NT2/D1 (cell line): ENCODE measurements around the gene NIPAL1.
A peak's percentile ranks its signal among the peaks of the same experiment; 100 is the strongest.
"Not testable (repeated sequence)": the region's sequence is repeated elsewhere in the genome, so short reads cannot be mapped to it uniquely, and the experiment has no call there.

Source experiments
- DNase-seq: peaks from one replicate; pipeline ENCODE4 v3.0.0-alpha.2; 2011; ENCODE audit warnings: low read depth, low spot score
- H3K27me3 ChIP-seq: 2 replicates; pipeline ENCODE4 v1.6.0; 2011; ENCODE audit warnings: mild to moderate bottlenecking; ENCODE audit not compliant: insufficient read length, insufficient read depth
- H3K36me3 ChIP-seq: 2 replicates; pipeline ENCODE4 v1.6.1; 2011; ENCODE audit warnings: mild to moderate bottlenecking, low read length, mixed read lengths; ENCODE audit not compliant: insufficient read depth, insufficient read length
- H3K4me1 ChIP-seq: 2 replicates; pipeline ENCODE4 v1.5.1; 2011; ENCODE audit not compliant: insufficient read depth, insufficient read length
- H3K4me3 ChIP-seq: 2 replicates; pipeline ENCODE4 v1.5.1; 2011; ENCODE audit warnings: low read depth; ENCODE audit not compliant: insufficient read length
- H3K9ac ChIP-seq: 2 replicates; pipeline ENCODE4 v1.6.0; 2011; ENCODE audit warnings: low read depth; ENCODE audit not compliant: insufficient read length
- H3K9me3 ChIP-seq: 2 replicates; pipeline ENCODE4 v1.5.1; 2011; ENCODE audit warnings: mild to moderate bottlenecking, low read length; ENCODE audit not compliant: insufficient read depth
- SUZ12 ChIP-seq: IDR thresholded peaks from 2 replicates; pipeline ENCODE4 v1.6.1; 2011; ENCODE audit not compliant: insufficient read length, insufficient read depth; ENCODE audit errors: extremely low read depth
- YY1 ChIP-seq: IDR thresholded peaks from 2 replicates; pipeline ENCODE4 v1.6.1; 2011; ENCODE audit not compliant: insufficient read length, insufficient read depth
- ZNF274 ChIP-seq: IDR thresholded peaks from 2 replicates; pipeline ENCODE4 v1.6.1; 2011; ENCODE audit warnings: mild to moderate bottlenecking, low read depth, low read length

NIPAL1 gene

DNA sequence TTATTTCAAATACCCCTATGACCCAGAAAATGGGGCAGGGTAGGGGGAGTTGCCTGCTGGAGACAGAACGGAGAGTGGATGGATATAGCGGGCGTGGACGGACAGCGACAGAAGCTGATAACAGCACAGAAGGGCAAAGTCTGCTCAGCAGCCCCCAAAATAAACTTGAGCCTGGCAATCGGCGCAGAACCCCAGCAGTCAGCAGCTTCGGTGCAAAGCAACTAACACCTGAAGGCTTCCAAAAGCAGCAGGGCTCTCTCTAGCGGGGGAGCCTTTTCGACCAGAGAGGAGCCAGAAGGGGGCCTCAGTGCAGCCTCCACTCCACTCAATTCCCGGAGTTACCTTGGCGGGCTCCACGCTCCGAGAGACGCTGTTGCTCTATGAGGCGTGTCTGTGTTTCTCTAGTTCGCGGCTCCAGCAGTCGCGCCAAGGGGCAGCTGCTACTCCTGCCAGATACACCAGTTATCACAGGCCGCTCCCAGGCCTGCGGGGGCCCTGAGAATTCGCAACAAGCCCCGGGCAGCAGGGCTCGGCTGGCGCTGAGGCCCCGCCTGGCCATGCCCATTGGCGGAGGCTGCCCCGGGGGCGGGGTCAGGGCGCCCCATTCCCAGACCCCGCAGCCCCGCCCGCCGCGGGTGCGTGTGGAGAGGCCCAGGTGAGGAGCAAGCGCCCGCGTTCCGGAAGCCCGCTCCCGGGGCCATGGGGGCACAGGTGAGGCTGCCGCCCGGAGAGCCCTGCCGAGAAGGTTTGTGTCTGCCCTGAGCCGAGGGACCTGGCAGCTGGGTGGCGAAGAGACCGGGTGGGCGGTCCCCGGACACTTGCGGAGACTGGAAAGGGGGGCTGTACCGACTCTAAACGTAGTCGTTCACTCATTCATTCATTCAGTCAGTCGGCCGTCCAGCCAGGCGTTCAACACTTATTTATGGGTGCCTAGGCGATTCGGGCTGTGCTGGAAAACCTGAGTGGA, at the start of gene NIPAL1, which contains the start of gene CNGA1:
Gene NIPAL1 (plus strand): TSS at position 632 of the 967 bp plus-strand sequence. CDS start 68 bp downstream, at position 700.
Gene CNGA1 (minus strand): TSS at position 541 of the 967 bp plus-strand sequence. CDS start 63,992 bp downstream, outside the sequence.
- H3K27me3 ChIP-seq: peaks cover 29% of the 10 kb centered on the region
- H3K36me3 ChIP-seq: no peaks in the 10 kb centered on the region
- H3K9ac ChIP-seq: peak within 1 kb of the TSS; percentile 82
- no peak for TF ChIP-seq ZNF274
- no peak for TF ChIP-seq SUZ12
- TF ChIP-seq YY1: no peak
- peaks cover 11% of the 10 kb centered on the region; the same call in 1 of the 2 replicates for H3K9me3 ChIP-seq
- H3K4me3 ChIP-seq: peak within 1 kb of the TSS; percentile 65
- DNase-seq: peak; percentile 43
- no peaks in the 10 kb centered on the region for H3K4me1 ChIP-seq

DNA sequence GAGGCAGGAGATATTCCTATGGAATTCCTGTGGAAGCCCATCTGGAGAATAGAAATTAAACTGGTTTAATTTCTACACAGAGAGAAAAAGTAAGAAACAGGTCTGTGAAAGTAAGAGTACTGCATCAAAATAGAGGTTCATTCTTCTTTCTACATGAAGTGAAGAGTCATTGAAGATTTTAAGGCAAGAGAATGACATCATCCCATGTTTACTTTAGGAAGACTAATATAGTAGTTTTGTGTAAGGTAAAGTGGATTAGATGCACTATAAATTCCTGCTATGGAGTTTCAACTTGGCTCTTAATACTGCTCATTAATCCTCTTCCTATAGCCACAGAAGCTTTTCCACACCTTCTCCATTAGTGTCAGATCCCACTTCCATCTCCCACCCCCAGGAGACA, 47.7 kb upstream of the NIPAL1 start:
- Histone ChIP-seq H3K4me3 (no peak overlapping the region), H3K27me3 (no peaks in the 10 kb centered on the region), H3K36me3 (no peaks in the 10 kb centered on the region), H3K9ac (no peak overlapping the region), H3K4me1 (no peaks in the 10 kb centered on the region), H3K9me3 (no peaks in the 10 kb centered on the region)
- no peak for DNase-seq
- no peak for TF ChIP-seq SUZ12

DNA sequence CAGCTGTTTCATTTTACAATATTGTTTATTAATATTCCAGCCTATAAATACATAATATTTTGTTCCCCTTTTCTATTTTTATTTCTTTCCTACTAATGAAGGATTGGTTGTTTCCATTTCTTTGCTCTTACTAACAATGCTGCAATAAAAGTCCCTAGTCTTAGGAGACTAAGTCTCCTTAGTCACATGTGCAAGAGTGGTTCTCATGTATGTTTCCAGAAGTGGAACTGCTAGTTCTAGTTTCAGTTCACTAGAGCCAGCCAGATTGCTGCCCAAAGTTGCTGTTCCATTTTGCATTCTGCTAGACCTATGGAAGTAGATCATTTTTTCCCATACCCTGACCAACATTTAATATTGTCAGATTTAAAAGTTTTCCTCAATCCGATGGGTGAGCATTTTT, 44.4 kb upstream of the NIPAL1 start:
- H3K27me3 ChIP-seq: no peaks in the 10 kb centered on the region
- no peak overlapping the region for H3K9ac ChIP-seq
- no peaks in the 10 kb centered on the region for H3K9me3 ChIP-seq
- H3K36me3 ChIP-seq: no peaks in the 10 kb centered on the region
- no peaks in the 10 kb centered on the region for H3K4me1 ChIP-seq
- H3K4me3 ChIP-seq: no peak overlapping the region
- TF ChIP-seq SUZ12: no peak
- TF ChIP-seq ZNF274: no peak
- TF ChIP-seq YY1: no peak
- no peak for DNase-seq

DNA sequence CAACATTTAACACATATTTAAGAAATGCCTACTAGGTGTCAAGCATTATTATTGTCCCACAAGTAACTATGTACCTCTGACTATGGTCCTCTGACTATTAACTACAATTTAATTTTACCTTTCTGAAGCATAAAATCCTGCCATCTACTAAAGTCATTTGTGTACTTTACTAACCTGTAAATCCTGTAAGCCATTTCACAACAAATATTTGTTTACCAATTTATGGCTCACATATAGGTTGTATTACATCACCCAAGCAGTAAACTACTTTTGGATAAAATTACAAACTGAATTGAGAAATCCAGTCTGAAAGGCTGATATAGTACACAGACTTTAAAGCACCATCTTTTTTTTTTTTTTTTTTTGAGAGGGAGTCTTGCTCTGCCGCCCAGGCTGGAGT, 43.9 kb upstream of the NIPAL1 start:
- Histone ChIP-seq H3K9me3 (no peaks in the 10 kb centered on the region), H3K4me1 (no peaks in the 10 kb centered on the region), H3K4me3 (no peak overlapping the region), H3K36me3 (no peaks in the 10 kb centered on the region), H3K27me3 (no peaks in the 10 kb centered on the region), H3K9ac (no peak overlapping the region)
- no peak for TF ChIP-seq YY1
- TF ChIP-seq ZNF274: no peak
- no peak for TF ChIP-seq SUZ12
- no peak for DNase-seq

DNA sequence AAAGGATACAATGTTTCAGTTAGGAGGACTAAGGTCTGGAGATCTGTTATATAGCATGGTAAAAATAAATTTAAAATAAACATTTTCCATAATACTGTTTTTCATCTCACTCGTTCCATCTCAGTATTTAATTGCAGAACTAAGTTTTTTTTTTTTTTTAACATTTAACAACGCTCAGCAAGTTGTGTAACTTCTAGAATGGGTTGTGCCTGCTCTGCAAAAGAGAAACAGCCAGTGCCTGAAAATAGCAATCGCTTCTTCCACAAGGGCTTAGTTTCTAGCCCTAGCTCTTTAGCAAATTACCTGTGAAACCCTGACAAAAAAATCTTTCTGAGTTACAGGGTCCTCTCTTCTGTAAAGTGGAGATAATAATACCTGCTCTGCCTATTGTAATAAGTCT, 42.0 kb upstream of the NIPAL1 start:
- TF ChIP-seq YY1: no peak
- no peak for TF ChIP-seq SUZ12
- TF ChIP-seq ZNF274: no peak
- Histone ChIP-seq H3K9ac (no peak overlapping the region), H3K9me3 (no peaks in the 10 kb centered on the region), H3K4me3 (no peak overlapping the region), H3K4me1 (no peaks in the 10 kb centered on the region), H3K36me3 (no peaks in the 10 kb centered on the region), H3K27me3 (no peaks in the 10 kb centered on the region)
- no peak for DNase-seq

DNA sequence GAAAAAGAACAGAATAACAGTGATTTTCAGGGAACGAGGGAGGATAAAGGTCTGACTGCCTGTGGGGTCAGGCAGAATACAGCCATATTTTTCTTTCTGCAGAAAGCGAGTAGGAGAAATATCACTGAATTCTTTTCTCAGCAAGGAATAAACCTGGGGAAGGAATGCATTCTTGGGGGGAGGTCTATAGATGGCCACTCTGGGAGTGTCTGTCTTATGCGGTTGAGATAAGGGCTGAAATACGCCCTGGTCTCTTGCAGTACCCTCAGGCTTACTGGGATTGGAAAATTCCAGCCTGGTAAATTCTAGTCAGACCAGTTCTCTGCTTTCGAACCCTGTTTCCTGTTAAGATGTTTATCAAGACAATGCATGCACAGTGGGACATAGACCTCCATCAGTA, 26.4 kb upstream of the NIPAL1 start:
- DNase-seq: no peak
- Histone ChIP-seq H3K27me3 (no peaks in the 10 kb centered on the region), H3K9ac (no peak overlapping the region), H3K36me3 (no peaks in the 10 kb centered on the region), H3K4me1 (no peaks in the 10 kb centered on the region), H3K9me3 (0 out of 2 replicates have a peak, but pooled peaks cover 9% of the 10 kb centered on the region), H3K4me3 (no peak overlapping the region)
- TF ChIP-seq SUZ12: no peak
- TF ChIP-seq YY1: no peak
- no peak for TF ChIP-seq ZNF274

DNA sequence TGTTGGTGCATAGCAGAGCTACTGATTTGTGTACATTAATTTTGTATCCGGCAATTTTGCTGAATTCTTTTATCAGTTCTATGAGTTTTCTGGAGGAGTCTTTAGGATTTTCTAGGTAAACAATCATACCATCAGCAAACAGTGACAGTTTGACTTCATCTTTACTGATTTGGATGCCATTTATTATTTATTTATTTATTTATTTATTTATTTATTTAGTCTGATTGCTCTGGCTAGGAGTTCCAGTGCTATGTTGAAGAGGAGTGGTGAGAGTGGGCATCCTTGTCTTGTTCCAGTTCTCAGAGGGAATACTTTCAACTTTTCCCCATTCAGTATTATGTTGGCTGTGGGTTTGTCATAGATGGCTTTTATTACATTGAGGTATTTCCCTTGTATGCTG, 24.1 kb upstream of the NIPAL1 start:
- not testable (repeated sequence) for H3K4me3 ChIP-seq, H3K4me1 ChIP-seq, H3K9ac ChIP-seq, H3K36me3 ChIP-seq, DNase-seq, H3K27me3 ChIP-seq, H3K9me3 ChIP-seq
